AG04449 (cell line): Measurements from ENCODE around the gene TEKT3.

ENCODE experiments used
- CTCF ChIA-PET: fragments of 350-600 bp; formaldehyde crosslinking; extraction: SDS; loops from one replicate; lab custom pipeline; 2021; ENCODE audit warnings: antibody characterized with exemption; lab: Yijun Ruan, JAX
- POLR2A ChIA-PET: fragments of 400-600, 350-600 bp; formaldehyde crosslinking; extraction: SDS; loops from one replicate; lab custom pipeline; 2020; ENCODE audit warnings: antibody characterized with exemption, inconsistent platforms; lab: Yijun Ruan, JAX
- DNase-seq: peaks from one replicate; pipeline ENCODE4 v3.0.0-alpha.2; 2010; ENCODE audit warnings: low read depth, low spot score
- H3K4me3 ChIP-seq: 2 replicates; pipeline ENCODE4 v1.5.1; 2011; ENCODE audit warnings: low read depth, mild to moderate bottlenecking, control low read depth, low read length
- CTCF ChIP-seq: IDR thresholded peaks from one replicate; pipeline ENCODE4 v1.5.1; 2011; ENCODE audit warnings: mild to moderate bottlenecking, moderate library complexity, low read length, control low read depth, inconsistent platforms; ENCODE audit not compliant: insufficient read depth; ENCODE audit errors: missing control alignments

TEKT3 gene

DNA sequence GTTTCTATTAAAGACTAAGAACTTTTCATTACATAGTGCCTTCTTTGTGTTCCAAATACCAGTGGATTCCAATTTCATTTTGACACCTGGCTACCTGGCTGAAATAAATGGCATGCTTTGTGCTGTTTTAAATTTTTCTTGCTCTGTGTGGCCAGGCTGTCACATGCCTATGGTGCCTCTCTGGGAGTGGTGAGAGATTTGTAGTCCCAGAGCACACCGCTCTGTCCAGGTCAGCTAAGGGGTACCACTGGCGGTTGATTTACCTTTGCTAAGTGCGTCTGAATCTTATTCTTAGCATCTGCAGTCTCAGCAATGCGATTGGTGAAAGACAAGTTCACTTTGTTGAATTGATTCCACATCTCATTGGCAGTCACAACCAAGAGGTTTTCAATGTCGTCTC lies 29.4 kb downstream of the TEKT3 start:
- POLR2A ChIA-PET: no interaction called here
- TF ChIP-seq CTCF: no peak
- CTCF ChIA-PET: no interaction called here

GRCh38 chr17:15309793-15310192 lies 31.6 kb downstream of the TEKT3 start:
- DNase-seq: no peak
- TF ChIP-seq CTCF: no peak
- POLR2A ChIA-PET: no interaction called here
- H3K4me3 ChIP-seq: no peak overlapping the region
- CTCF ChIA-PET: no interaction called here

More for the DNA sequence above, 29.4 kb downstream of the TEKT3 start:
- H3K4me3 ChIP-seq: no peak overlapping the region
- no peak for DNase-seq

GRCh38 chr17:15309236-15309635 lies 32.2 kb downstream of the TEKT3 start:
- H3K4me3 ChIP-seq: no peak overlapping the region
- POLR2A ChIA-PET: no interaction called here
- CTCF ChIA-PET: no interaction called here
- TF ChIP-seq CTCF: no peak
- no peak for DNase-seq

GRCh38 chr17:15308758-15309157 lies 32.6 kb downstream of the TEKT3 start:
- POLR2A ChIA-PET: no interaction called here
- no peak for TF ChIP-seq CTCF
- no peak for DNase-seq
- H3K4me3 ChIP-seq: no peak overlapping the region
- CTCF ChIA-PET: no interaction called here

- ChIA-PET POLR2A (no interaction called here), CTCF (no interaction called here)
- DNase-seq: no peak
- no peak for TF ChIP-seq CTCF
- H3K4me3 ChIP-seq: no peak overlapping the region
Observed at GRCh38 chr17:15307710-15308111, 33.7 kb downstream of the TEKT3 start.

DNA sequence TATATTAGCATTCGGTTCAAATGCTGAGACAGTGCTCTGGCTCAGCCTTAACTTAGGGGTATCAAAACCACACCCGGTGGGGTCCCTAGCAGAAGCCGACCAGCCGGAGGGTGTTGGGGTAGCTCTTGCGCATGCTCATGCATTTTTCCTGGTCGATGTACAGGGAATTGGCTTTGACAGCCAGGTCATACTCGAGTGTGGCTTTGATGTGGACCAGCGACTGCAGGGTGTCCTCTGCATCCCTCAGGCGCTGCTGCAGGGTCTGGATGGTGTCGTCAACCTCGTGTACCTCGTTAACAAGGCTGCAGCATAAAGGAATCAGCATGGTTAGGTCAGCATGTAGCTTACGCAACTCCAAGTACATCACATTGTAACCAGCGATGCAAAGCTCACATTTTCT lies 37.5 kb downstream of the TEKT3 start:
- H3K4me3 ChIP-seq: no peak overlapping the region
- no peak for TF ChIP-seq CTCF
- DNase-seq: no peak
- ChIA-PET CTCF (no interaction called here), POLR2A (no interaction called here)

GRCh38 chr17:15303268-15303667 lies 38.1 kb downstream of the TEKT3 start:
- CTCF ChIA-PET: no interaction called here
- POLR2A ChIA-PET: no interaction called here
- H3K4me3 ChIP-seq: no peak overlapping the region
- DNase-seq: no peak
- no peak for TF ChIP-seq CTCF
